HG02840 (cell line): ENCODE data around the gene EYA4.

Experiments
- ATAC-seq: cut with Tn5 transposase; IDR thresholded peaks from one replicate; pipeline ENCODE4 v1.9.1; 2021; ENCODE audit warnings: mild to moderate bottlenecking, moderate library complexity, moderate number of reproducible peaks; ENCODE audit not compliant: unreplicated experiment, low FRiP score

Gene EYA4

GRCh38 chr6:133241086-133241900 lies at the start of gene EYA4:
Gene EYA4, plus strand, starts transcription at chr6:133241357. Its CDS starts 33,424 bp downstream, at chr6:133274781.
- no peak for ATAC-seq

- no peak for ATAC-seq
Measured at GRCh38 chr6:133193396-133193795, 47.8 kb upstream of the EYA4 start.

GRCh38 chr6:133198725-133199124 lies 42.4 kb upstream of the EYA4 start:
- no peak for ATAC-seq

- ATAC-seq: no peak
Measured at GRCh38 chr6:133201231-133201630, 39.9 kb upstream of the EYA4 start.

- no peak for ATAC-seq
Measured at GRCh38 chr6:133202610-133203343, 38.4 kb upstream of the EYA4 start.

- no peak for ATAC-seq
Measured at GRCh38 chr6:133203344-133203697, 37.8 kb upstream of the EYA4 start.

- ATAC-seq: no peak
Measured at GRCh38 chr6:133205304-133205703, 35.9 kb upstream of the EYA4 start.

GRCh38 chr6:133206942-133207341 lies 34.2 kb upstream of the EYA4 start:
- no peak for ATAC-seq

GRCh38 chr6:133207754-133208153 lies 33.4 kb upstream of the EYA4 start:
- no peak for ATAC-seq

- no peak for ATAC-seq
Measured at GRCh38 chr6:133208183-133208755, 32.9 kb upstream of the EYA4 start.

- ATAC-seq: no peak
Measured at GRCh38 chr6:133214267-133214666, 26.9 kb upstream of the EYA4 start.

GRCh38 chr6:133218852-133219251 lies 22.3 kb upstream of the EYA4 start:
- no peak for ATAC-seq

GRCh38 chr6:133223452-133224029 lies 17.6 kb upstream of the EYA4 start:
- no peak for ATAC-seq

- ATAC-seq: no peak
Measured at GRCh38 chr6:133225560-133225959, 15.6 kb upstream of the EYA4 start.

GRCh38 chr6:133227344-133227743 lies 13.8 kb upstream of the EYA4 start:
- no peak for ATAC-seq

- no peak for ATAC-seq
Measured at GRCh38 chr6:133230052-133230451, 11.1 kb upstream of the EYA4 start.

- no peak for ATAC-seq
Measured at GRCh38 chr6:133235221-133235620, 5.9 kb upstream of the EYA4 start.

GRCh38 chr6:133236932-133237331 lies 4.2 kb upstream of the EYA4 start:
- no peak for ATAC-seq

- no peak for ATAC-seq
Measured at GRCh38 chr6:133240511-133241085, 559 bp upstream of the EYA4 start.

- no peak for ATAC-seq
Measured at GRCh38 chr6:133241901-133242636, 912 bp downstream of the EYA4 start.
